ENCODE results near the gene TPH2. TPM values are rescaled to one million over a fixed set of nuclear protein-coding genes. Genes with fewer than 3 reads are reported as not detected.

TPH2 gene
- total and polyA plus RNA-seq, 2 of the 13 experiments (the other 11 are each of a cell fraction or from before 2014, with no cell fraction given) = not detected

- Histone ChIP-seq H2AFZ (ENCODE audit: low read length) (no peak overlapping the region), H3K9me3 (ENCODE audit: low read length) (no peaks in the 10 kb centered on the region), H3K27me3 (ENCODE audit: control insufficient read depth in 1 of 2, insufficient read depth in 2 of 2, low read length in 2 of 2) (no peaks in the 10 kb centered on the region), H4K20me1 (ENCODE audit: insufficient read depth, low read length) (no peaks in the 10 kb centered on the region), H3K79me2 (ENCODE audit: insufficient read depth, low read length) (no peaks in the 10 kb centered on the region), H3K4me2 (ENCODE audit: low read depth, low read length) (no peak overlapping the region), H3K27ac (ENCODE audit: extremely low read length, insufficient read depth, low read length) (no peak overlapping the region), H3K36me3 (replicated peaks in 1 of 2; ENCODE audit: control insufficient read depth in 1 of 2, insufficient read depth in 2 of 2, low read length in 2 of 2) (no peaks in the 10 kb centered on the region), H3K4me1 (ENCODE audit: insufficient read depth, low read length) (no peaks in the 10 kb centered on the region), H3K4me3 (replicated peaks in 1 of 3; ENCODE audit: insufficient read depth in 1 of 3, low read depth in 2 of 3, low read length in 3 of 3) (no peak overlapping the region), H3K9ac (ENCODE audit: insufficient read depth, low read depth, low read length) (no peak overlapping the region)
- no peak for FAIRE-seq
- ATAC-seq = no peak
- no peak for DNase-seq (ENCODE audit: low spot score)
- no TSS peak for BruUV-seq (replicated peaks)
- in situ Hi-C loops (cut with HindIII; ENCODE audit: extremely low pct_ligation_motif_present, low pct_unique_long_range_greater_than_20kb) (no loop called here), intact Hi-C loops (cut with micrococcal nuclease; ENCODE audit: unreplicated experiment) (no loop called here)
- CTCF ChIA-PET (ENCODE audit: low intra/inter-chr PET ratio, low total read pairs) = no interaction called here
- POLR2A ChIA-PET = no interaction called here
- 9% methylated on average over 5 of the region's 5 CpGs for WGBS (ENCODE audit: low lambda C conversion rate)
- TF ChIP-seq KAT7 (CRISPR knock-in tag; IDR thresholded peaks at IDR 0.05; ENCODE audit: borderline replicate concordance) (no peak), ZNF841 (CRISPR knock-in tag; IDR thresholded peaks at IDR 0.05; ENCODE audit: borderline replicate concordance) (no peak), CBX2 (IDR thresholded peaks at IDR 0.05; ENCODE audit: low read depth, low read length) (no peak), CBX2 (CRISPR knock-in tag; IDR thresholded peaks at IDR 0.05; ENCODE audit: low read depth) (no peak), ZNF850 (CRISPR knock-in tag; conservative IDR thresholded peaks at IDR 0.05) (no peak), PRMT3 (CRISPR knock-in tag; IDR thresholded peaks at IDR 0.05; ENCODE audit: borderline replicate concordance, low read depth) (no peak), RBAK (CRISPR knock-in tag; IDR thresholded peaks at IDR 0.05) (no peak), MZF1 (CRISPR knock-in tag; IDR thresholded peaks at IDR 0.05; ENCODE audit: borderline replicate concordance) (no peak), AKNA (CRISPR knock-in tag; IDR thresholded peaks at IDR 0.05; ENCODE audit: borderline replicate concordance) (no peak)
- TF ChIP-seq, protein P1, sequence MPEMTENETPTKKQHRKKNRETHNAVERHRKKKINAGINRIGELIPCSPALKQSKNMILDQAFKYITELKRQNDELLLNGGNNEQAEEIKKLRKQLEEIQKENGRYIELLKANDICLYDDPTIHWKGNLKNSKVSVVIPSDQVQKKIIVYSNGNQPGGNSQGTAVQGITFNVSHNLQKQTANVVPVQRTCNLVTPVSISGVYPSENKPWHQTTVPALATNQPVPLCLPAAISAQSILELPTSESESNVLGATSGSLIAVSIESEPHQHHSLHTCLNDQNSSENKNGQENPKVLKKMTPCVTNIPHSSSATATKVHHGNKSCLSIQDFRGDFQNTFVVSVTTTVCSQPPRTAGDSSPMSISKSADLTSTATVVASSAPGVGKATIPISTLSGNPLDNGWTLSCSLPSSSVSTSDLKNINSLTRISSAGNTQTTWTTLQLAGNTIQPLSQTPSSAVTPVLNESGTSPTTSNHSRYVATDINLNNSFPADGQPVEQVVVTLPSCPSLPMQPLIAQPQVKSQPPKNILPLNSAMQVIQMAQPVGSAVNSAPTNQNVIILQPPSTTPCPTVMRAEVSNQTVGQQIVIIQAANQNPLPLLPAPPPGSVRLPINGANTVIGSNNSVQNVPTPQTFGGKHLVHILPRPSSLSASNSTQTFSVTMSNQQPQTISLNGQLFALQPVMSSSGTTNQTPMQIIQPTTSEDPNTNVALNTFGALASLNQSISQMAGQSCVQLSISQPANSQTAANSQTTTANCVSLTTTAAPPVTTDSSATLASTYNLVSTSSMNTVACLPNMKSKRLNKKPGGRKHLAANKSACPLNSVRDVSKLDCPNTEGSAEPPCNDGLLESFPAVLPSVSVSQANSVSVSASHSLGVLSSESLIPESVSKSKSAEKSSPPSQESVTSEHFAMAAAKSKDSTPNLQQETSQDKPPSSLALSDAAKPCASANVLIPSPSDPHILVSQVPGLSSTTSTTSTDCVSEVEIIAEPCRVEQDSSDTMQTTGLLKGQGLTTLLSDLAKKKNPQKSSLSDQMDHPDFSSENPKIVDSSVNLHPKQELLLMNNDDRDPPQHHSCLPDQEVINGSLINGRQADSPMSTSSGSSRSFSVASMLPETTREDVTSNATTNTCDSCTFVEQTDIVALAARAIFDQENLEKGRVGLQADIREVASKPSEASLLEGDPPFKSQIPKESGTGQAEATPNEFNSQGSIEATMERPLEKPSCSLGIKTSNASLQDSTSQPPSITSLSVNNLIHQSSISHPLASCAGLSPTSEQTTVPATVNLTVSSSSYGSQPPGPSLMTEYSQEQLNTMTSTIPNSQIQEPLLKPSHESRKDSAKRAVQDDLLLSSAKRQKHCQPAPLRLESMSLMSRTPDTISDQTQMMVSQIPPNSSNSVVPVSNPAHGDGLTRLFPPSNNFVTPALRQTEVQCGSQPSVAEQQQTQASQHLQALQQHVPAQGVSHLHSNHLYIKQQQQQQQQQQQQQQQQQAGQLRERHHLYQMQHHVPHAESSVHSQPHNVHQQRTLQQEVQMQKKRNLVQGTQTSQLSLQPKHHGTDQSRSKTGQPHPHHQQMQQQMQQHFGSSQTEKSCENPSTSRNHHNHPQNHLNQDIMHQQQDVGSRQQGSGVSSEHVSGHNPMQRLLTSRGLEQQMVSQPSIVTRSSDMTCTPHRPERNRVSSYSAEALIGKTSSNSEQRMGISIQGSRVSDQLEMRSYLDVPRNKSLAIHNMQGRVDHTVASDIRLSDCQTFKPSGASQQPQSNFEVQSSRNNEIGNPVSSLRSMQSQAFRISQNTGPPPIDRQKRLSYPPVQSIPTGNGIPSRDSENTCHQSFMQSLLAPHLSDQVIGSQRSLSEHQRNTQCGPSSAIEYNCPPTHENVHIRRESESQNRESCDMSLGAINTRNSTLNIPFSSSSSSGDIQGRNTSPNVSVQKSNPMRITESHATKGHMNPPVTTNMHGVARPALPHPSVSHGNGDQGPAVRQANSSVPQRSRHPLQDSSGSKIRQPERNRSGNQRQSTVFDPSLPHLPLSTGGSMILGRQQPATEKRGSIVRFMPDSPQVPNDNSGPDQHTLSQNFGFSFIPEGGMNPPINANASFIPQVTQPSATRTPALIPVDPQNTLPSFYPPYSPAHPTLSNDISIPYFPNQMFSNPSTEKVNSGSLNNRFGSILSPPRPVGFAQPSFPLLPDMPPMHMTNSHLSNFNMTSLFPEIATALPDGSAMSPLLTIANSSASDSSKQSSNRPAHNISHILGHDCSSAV (CRISPR knock-in tag; IDR thresholded peaks at IDR 0.05; ENCODE audit: borderline replicate concordance) = no peak
These were observed 86.0 kb downstream of the TPH2 start for GRCh38 chr12:72024613-72025012.

Measured in HepG2 (cell line).